NCI-H1105 treated with DMSO at 0.1 percent for 48 hours (cell line): ENCODE data around the gene PCNX3.

ENCODE experiments used
- DNase-seq: peaks from one replicate; lab custom pipeline; 2025; lab: John Stamatoyannopoulos, UW

The PCNX3 gene

GRCh38 chr11:65615229-65615949, at the start of gene PCNX3:
Gene PCNX3, plus strand, starts transcription at chr11:65615776. Its CDS starts 536 bp downstream, at chr11:65616312.
- peak; percentile 100 for DNase-seq

GRCh38 chr11:65569164-65569972, 46.2 kb upstream of the PCNX3 start:
- no peak for DNase-seq

GRCh38 chr11:65569973-65570918, 45.3 kb upstream of the PCNX3 start, which contains the start of gene ZNRD2:
Gene ZNRD2, plus strand, starts transcription at chr11:65570477. Its CDS starts 15 bp downstream, at chr11:65570492.
- DNase-seq, result peak; percentile 93

GRCh38 chr11:65571420-65571819, 44.2 kb upstream of the PCNX3 start:
- no peak for DNase-seq

GRCh38 chr11:65571940-65572339, 43.6 kb upstream of the PCNX3 start:
- DNase-seq, result peak; percentile 48

- DNase-seq, result peak; percentile 66
Measured at GRCh38 chr11:65572356-65573051, 43.1 kb upstream of the PCNX3 start, which contains the start of gene FAM89B. Gene FAM89B, plus strand, starts transcription at chr11:65572538. Its CDS starts 132 bp downstream, at chr11:65572670.

GRCh38 chr11:65573391-65574079, 42.0 kb upstream of the PCNX3 start:
- no peak for DNase-seq

GRCh38 chr11:65574109-65574810, 41.3 kb upstream of the PCNX3 start:
- peak; percentile 62 for DNase-seq

- DNase-seq, result no peak
Measured at GRCh38 chr11:65574811-65575567, 40.6 kb upstream of the PCNX3 start.

- no peak for DNase-seq
Measured at GRCh38 chr11:65575568-65576231, 39.9 kb upstream of the PCNX3 start, which contains the start of gene EHBP1L1. Gene EHBP1L1, plus strand, starts transcription at chr11:65576053. Its CDS starts 250 bp downstream, at chr11:65576303.

- DNase-seq, result no peak
Measured at GRCh38 chr11:65576232-65576866, 39.2 kb upstream of the PCNX3 start.

- no peak for DNase-seq
Measured at GRCh38 chr11:65576867-65577755, 38.5 kb upstream of the PCNX3 start.

GRCh38 chr11:65577756-65578109, 37.8 kb upstream of the PCNX3 start:
- DNase-seq, result no peak

GRCh38 chr11:65578134-65578533, 37.4 kb upstream of the PCNX3 start:
- no peak for DNase-seq

GRCh38 chr11:65578667-65579066, 36.9 kb upstream of the PCNX3 start:
- DNase-seq, result no peak

- no peak for DNase-seq
Measured at GRCh38 chr11:65579291-65579690, 36.3 kb upstream of the PCNX3 start.

- DNase-seq, result no peak
Measured at GRCh38 chr11:65580031-65580692, 35.4 kb upstream of the PCNX3 start.
